SK-N-SH (cell line): ENCODE results near the gene NOC2L. TPM values are rescaled to one million over a fixed set of nuclear protein-coding genes. Genes with fewer than 3 reads are reported as not detected.

Experiments
- CTCF ChIA-PET: fragments of 300-600, 350-600 bp; formaldehyde crosslinking; extraction: SDS; loops from one replicate; lab custom pipeline; 2021; lab: Yijun Ruan, JAX
- POLR2A ChIA-PET: fragments of 350-600 bp; sonication (Branson Sonifier 250); formaldehyde crosslinking; extraction: SDS; loops from one replicate; lab custom pipeline; 2020; ENCODE audit warnings: antibody characterized with exemption, inconsistent platforms; lab: Yijun Ruan, JAX
- DNase-seq: peaks from one replicate; pipeline ENCODE4 v3.0.0; 2012
- H2AFZ ChIP-seq: fragments of 200-600 bp; sonication (generic); 2 replicates; pipeline ENCODE4 v1.8.1; 2016; ENCODE audit warnings: antibody characterized with exemption, mild to moderate bottlenecking, low read depth
- H3F3A ChIP-seq: fragments of 200-600 bp; sonication (generic); replicated peaks from 2 replicates; pipeline ENCODE3; 2016; ENCODE audit warnings: antibody characterized with exemption, mild to moderate bottlenecking; ENCODE audit not compliant: insufficient read depth
- H3K27ac ChIP-seq, 2 experiments: fragments of 200-500 bp in 1 of 2; fragments of 200-600 bp in 1 of 2; sonication (Bioruptor generic) in 1 of 2; sonication (generic), shearing (Covaris generic) in 1 of 2; 2 replicates each; pipeline versions ENCODE4 v1.5.1 to v1.6.1; 2014 to 2016; ENCODE audit warnings: low read depth in 2 of 2, inconsistent platforms in 1 of 2, low read length in 1 of 2, mild to moderate bottlenecking in 1 of 2, mixed read lengths in 1 of 2
- H3K27me3 ChIP-seq: fragments of 200-600 bp; sonication (generic), shearing (Covaris generic); 2 replicates; pipeline ENCODE4 v1.6.1; 2016; ENCODE audit warnings: mixed run types; ENCODE audit not compliant: insufficient read depth
- H3K36me3 ChIP-seq, 2 experiments: fragments of 200-500 bp in 1 of 2; fragments of 200-600 bp in 1 of 2; sonication (Bioruptor generic) in 1 of 2; sonication (generic) in 1 of 2; replicated peaks in 1 of 2; 2 replicates each; pipeline versions ENCODE3 to v1.5.1; 2014 to 2016; ENCODE audit warnings: low read length in 1 of 2, mild to moderate bottlenecking in 1 of 2; ENCODE audit not compliant: insufficient read depth in 2 of 2, control insufficient read depth in 1 of 2
- H3K4me1 ChIP-seq, 2 experiments: fragments of 200-500 bp in 1 of 2; fragments of 200-600 bp in 1 of 2; sonication (Bioruptor generic) in 1 of 2; sonication (generic), shearing (Covaris generic) in 1 of 2; 2 replicates each; pipeline versions ENCODE4 v1.5.1 to v1.6.1; 2014 to 2016; ENCODE audit warnings: low read depth in 1 of 2, low read length in 1 of 2, mixed run types in 1 of 2; ENCODE audit not compliant: insufficient read depth in 2 of 2, control insufficient read depth in 1 of 2
- H3K4me2 ChIP-seq: fragments of 200-600 bp; sonication (generic), shearing (Covaris generic); 2 replicates; pipeline ENCODE4 v1.6.1; 2017; ENCODE audit warnings: mixed run types
- H3K4me3 ChIP-seq, 2 experiments: fragments of 200-500 bp in 1 of 2; fragments of 200-600 bp in 1 of 2; sonication (Bioruptor generic) in 1 of 2; sonication (generic), shearing (Covaris generic) in 1 of 2; 2 replicates each; pipeline versions ENCODE4 v1.5.1 to v1.8.1; 2014 to 2016; ENCODE audit warnings: low read depth in 2 of 2, inconsistent platforms in 1 of 2, low read length in 1 of 2, mild to moderate bottlenecking in 1 of 2, mixed read lengths in 1 of 2, moderate library complexity in 1 of 2
- H3K79me2 ChIP-seq: fragments of 200-600 bp; sonication (generic); 2 replicates; pipeline ENCODE4 v1.8.1; 2017; ENCODE audit warnings: mild to moderate bottlenecking; ENCODE audit not compliant: insufficient read depth
- H3K9ac ChIP-seq: fragments of 200-600 bp; sonication (generic); 2 replicates; pipeline ENCODE4 v1.6.1; 2017; ENCODE audit warnings: mixed run types
- H3K9me2 ChIP-seq: fragments of 200-600 bp; sonication (generic); 2 replicates; pipeline ENCODE4 v1.6.1; 2017; ENCODE audit warnings: mixed run types
- H3K9me3 ChIP-seq: fragments of 200-600 bp; sonication (generic); 2 replicates; pipeline ENCODE4 v1.6.1; 2017; ENCODE audit warnings: mixed run types, mild to moderate bottlenecking, moderate library complexity
- H4K20me1 ChIP-seq: fragments of 200-600 bp; sonication (generic); 2 replicates; pipeline ENCODE4 v1.6.1; 2017; ENCODE audit warnings: mild to moderate bottlenecking, mixed run types; ENCODE audit not compliant: insufficient read depth
- CHD2 ChIP-seq: fragments of 150-350 bp; IDR thresholded peaks from 2 replicates; pipeline ENCODE4 v1.6.1; 2018; ENCODE audit warnings: low read length; ENCODE audit not compliant: partially characterized antibody
- ELF1 ChIP-seq: IDR thresholded peaks from 2 replicates; pipeline ENCODE4 v1.4.0; 2012
- EZH2phosphoT487 ChIP-seq: fragments of 200-600 bp; sonication (generic); IDR thresholded peaks from 2 replicates; pipeline ENCODE4 v1.6.1; 2017; ENCODE audit warnings: low read depth, mixed run types, mild to moderate bottlenecking, antibody characterized with exemption, moderate library complexity, borderline replicate concordance
- FOXJ3 ChIP-seq: sonication (generic); formaldehyde crosslinking; IDR thresholded peaks from 2 replicates; pipeline ENCODE4 v1.5.1; 2020; ENCODE audit warnings: mild to moderate bottlenecking, missing genetic modification reagents
- FOXM1 ChIP-seq: IDR thresholded peaks from 2 replicates; pipeline ENCODE4 v1.4.0; 2012; ENCODE audit warnings: low read depth, mild to moderate bottlenecking
- IRF3 ChIP-seq: fragments of 150-350 bp; IDR thresholded peaks from 2 replicates; pipeline ENCODE4 v1.6.1; 2016; ENCODE audit warnings: mild to moderate bottlenecking, low read depth, low read length
- JUND ChIP-seq: IDR thresholded peaks from 2 replicates; pipeline ENCODE4 v1.4.0; 2012
- MEF2A ChIP-seq: IDR thresholded peaks from 2 replicates; pipeline ENCODE4 v1.4.0; 2012; ENCODE audit warnings: low read depth, borderline replicate concordance
- NRF1 ChIP-seq: IDR thresholded peaks from 2 replicates; pipeline ENCODE4 v1.6.1; 2012; ENCODE audit warnings: low read depth, mild to moderate bottlenecking, low read length
- POLR2AphosphoS5 ChIP-seq: IDR thresholded peaks from 2 replicates; pipeline ENCODE4 v1.6.1; 2012; ENCODE audit warnings: low read depth, low read length
- RCOR1 ChIP-seq: fragments of 150-350 bp; IDR thresholded peaks from 2 replicates; pipeline ENCODE4 v1.6.1; 2017; ENCODE audit warnings: antibody characterized with exemption, low read length
- RFX5 ChIP-seq: IDR thresholded peaks from 2 replicates; pipeline ENCODE4 v1.6.1; 2012; ENCODE audit warnings: mild to moderate bottlenecking, improper control_type of control experiment, low read length
- RXRA ChIP-seq: IDR thresholded peaks from 2 replicates; pipeline ENCODE4 v1.4.0; 2012; ENCODE audit warnings: low read depth, mild to moderate bottlenecking, borderline replicate concordance
- SIN3A ChIP-seq: IDR thresholded peaks from 2 replicates; pipeline ENCODE4 v1.6.1; 2012; ENCODE audit warnings: low read depth, mild to moderate bottlenecking, low read length, moderate library complexity, borderline replicate concordance
- TCF12 ChIP-seq: IDR thresholded peaks from 2 replicates; pipeline ENCODE4 v1.4.0; 2012
- TEAD4 ChIP-seq: IDR thresholded peaks from 2 replicates; pipeline ENCODE4 v1.4.0; 2012; ENCODE audit warnings: mild to moderate bottlenecking, borderline replicate concordance; ENCODE audit not compliant: insufficient read depth
- USF2 ChIP-seq: fragments of 150-350 bp; IDR thresholded peaks from 2 replicates; pipeline ENCODE4 v1.6.1; 2017; ENCODE audit warnings: antibody characterized with exemption, low read length, low read depth, borderline replicate concordance
- YY1 ChIP-seq: IDR thresholded peaks from 2 replicates; pipeline ENCODE4 v1.4.0; 2012; ENCODE audit warnings: low read depth, mild to moderate bottlenecking
- WGBS: methylation state at CpG from one replicate; pipeline ENCODE4 v1.1.6; 2017; ENCODE audit warnings: low lambda C conversion rate; 5-methylcytosine and 5-hydroxymethylcytosine counted together
- polyA plus RNA-seq, 3 experiments: library from polyadenylated mRNA; depleted of rRNA; stranded (reverse); fragments of >200 nt; gene quantifications; 2 replicates each; pipeline ENCODE4 v1.2.3, GENCODE V29; 2012

Gene NOC2L
- polyA plus RNA-seq, 1 of the 3 experiments (the other 2 are of a cell fraction) = 124 TPM

DNA sequence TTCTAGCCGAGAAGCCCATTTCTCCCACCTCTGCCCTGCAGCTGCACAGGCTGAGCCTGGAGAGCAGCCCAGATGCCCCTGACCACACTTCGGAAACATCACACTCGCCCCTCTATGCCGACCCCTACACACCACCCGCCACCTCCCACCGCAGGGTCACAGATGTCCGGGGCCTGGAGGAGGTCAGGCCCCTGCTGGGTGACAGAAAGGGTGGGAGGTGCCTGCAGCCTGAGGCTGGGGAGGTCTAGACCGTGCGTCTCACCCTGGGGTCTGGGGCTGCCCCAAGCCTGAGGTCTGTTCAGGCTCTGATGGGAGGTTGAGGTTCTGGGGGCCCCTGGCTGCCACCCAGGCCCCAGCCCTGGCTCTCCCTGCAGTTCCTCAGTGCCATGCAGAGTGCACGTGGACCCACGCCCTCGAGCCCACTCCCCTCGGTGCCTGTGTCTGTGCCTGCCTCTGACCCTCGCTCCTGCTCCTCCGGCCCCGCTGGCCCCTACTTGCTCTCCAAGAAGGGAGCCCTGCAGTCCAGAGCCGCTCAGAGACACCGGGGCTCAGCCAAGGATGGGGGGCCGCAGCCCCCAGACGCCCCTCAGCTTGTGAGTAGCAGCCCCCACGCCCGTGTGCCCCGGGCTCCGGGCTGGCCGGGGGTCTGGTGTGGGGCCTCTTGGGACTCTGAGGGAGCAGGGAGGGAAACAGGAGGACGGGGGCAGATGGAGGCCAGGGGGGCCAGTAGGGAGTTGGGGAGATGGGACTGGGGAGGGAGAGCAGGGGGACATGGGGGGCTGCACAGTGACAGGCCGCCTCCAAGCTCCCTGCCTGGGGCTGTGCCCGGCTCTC is 14.6 kb upstream of the NOC2L start (continued):
- TF ChIP-seq USF2 (no peak), POLR2AphosphoS5 (no peak), EZH2phosphoT487 (no peak), FOXJ3 (CRISPR knock-in tag) (no peak), ELF1 (no peak), RCOR1 (no peak), RFX5 (no peak), YY1 (no peak), MEF2A (no peak)

DNA sequence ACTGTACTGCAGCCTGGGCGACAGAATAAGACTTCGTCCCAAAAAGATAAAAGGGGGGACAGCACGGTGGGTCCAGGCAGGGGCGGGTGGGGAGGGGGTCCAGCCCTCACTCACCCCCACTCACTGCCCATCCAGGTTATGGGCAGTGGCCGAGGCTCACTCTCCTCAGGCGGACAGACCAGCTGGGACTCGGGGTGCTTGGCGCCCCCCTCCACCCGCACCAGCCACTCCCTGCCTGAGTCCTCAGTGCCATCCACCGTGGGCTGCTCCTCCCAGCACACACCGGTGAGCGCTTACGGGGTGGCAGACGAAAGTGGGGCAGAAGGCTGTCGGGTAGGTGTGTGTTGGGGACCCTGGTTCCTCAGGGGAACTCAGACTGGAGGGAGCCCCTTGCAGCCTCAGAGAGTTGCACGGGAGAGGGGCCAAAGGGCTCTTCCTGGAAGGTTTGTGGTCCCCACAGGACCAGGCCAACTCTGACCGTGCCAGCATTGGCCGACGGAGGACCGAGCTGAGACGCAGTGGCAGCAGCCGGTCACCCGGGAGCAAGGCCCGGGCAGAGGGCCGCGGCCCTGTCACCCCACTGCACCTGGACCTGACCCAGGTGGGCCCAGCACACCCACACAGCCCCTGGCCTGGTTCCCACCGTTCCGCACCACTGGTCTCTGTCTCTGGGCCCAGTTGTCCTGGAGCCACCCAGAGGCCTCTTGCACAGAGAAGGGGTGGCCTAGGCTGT is 13.8 kb upstream of the NOC2L start:
- no peaks in the 10 kb centered on the region for H3K79me2 ChIP-seq
- H3K9me2 ChIP-seq = no peaks in the 10 kb centered on the region
- 85% methylated on average over 9 of the region's 28 CpGs for WGBS
- H3K9me3 ChIP-seq = no peaks in the 10 kb centered on the region
- peaks cover 3% of the 10 kb centered on the region for H3F3A ChIP-seq
- TF ChIP-seq IRF3 = no peak
- no peak for TF ChIP-seq TEAD4
- TF ChIP-seq TCF12 = no peak
- no peak for TF ChIP-seq FOXJ3 (CRISPR knock-in tag)
- no peak for TF ChIP-seq FOXM1
- no peak for TF ChIP-seq YY1
- TF ChIP-seq EZH2phosphoT487 = no peak
- no peak for TF ChIP-seq RFX5
- TF ChIP-seq RCOR1 = no peak
- no peak for TF ChIP-seq NRF1
- TF ChIP-seq USF2 = no peak
- TF ChIP-seq SIN3A = no peak
- TF ChIP-seq RXRA = no peak
- no peak for TF ChIP-seq JUND
- no peak for TF ChIP-seq CHD2
- ChIA-PET POLR2A (no interaction called here), CTCF (interaction anchor here (0.7 to 1.7 kb wide), 4 partner anchors 12 to 68 kb away, joined by 3 to 7 read pairs (median 4); no protein-coding TSS in a partner anchor)
- no peak overlapping the region for H3K4me3 ChIP-seq
- no peak overlapping the region for H3K27ac ChIP-seq
- DNase-seq = no peak
- H3K4me2 ChIP-seq = no peak overlapping the region
- H2AFZ ChIP-seq = no peak overlapping the region
- no peaks in the 10 kb centered on the region for H3K36me3 ChIP-seq
- no peaks in the 10 kb centered on the region for H3K27me3 ChIP-seq
- no peaks in the 10 kb centered on the region for H4K20me1 ChIP-seq
- peaks cover 0 to 9% of the 10 kb centered on the region in 2 experiments; a peak in 1 of 4 replicates for H3K4me1 ChIP-seq
- H3K9ac ChIP-seq = no peak overlapping the region
